AG04450 (cell line): ENCODE data around the gene RIGI. TPM values are rescaled to one million over a fixed set of nuclear protein-coding genes. Genes with fewer than 3 reads are reported as not detected.

Experiments used
- CTCF ChIA-PET: fragments of 300-600, 350-600 bp; formaldehyde crosslinking; extraction: SDS; loops from one replicate; lab custom pipeline; 2022; ENCODE audit warnings: antibody characterized with exemption, inconsistent platforms; lab: Charles Lee
- POLR2A ChIA-PET: fragments of 350-600 bp; formaldehyde crosslinking; extraction: SDS; loops from one replicate; lab custom pipeline; 2021; ENCODE audit warnings: antibody characterized with exemption, inconsistent platforms; lab: Yijun Ruan, JAX
- DNase-seq: peaks from one replicate; pipeline ENCODE4 v3.0.0-alpha.2; 2011; ENCODE audit warnings: low read depth, low spot score
- H3K27ac ChIP-seq: one replicate; pipeline ENCODE4 v1.5.1; 2012; ENCODE audit warnings: low read depth, low read length, control low read depth
- H3K27me3 ChIP-seq: one replicate; pipeline ENCODE4 v1.6.0; 2012; ENCODE audit warnings: low read length; ENCODE audit not compliant: control insufficient read depth, insufficient read depth
- H3K4me3 ChIP-seq: 2 replicates; pipeline ENCODE4 v1.5.1; 2011; ENCODE audit warnings: mild to moderate bottlenecking, low read depth, low read length, control low read depth
- H3K9me3 ChIP-seq: 2 replicates; pipeline ENCODE4 v1.5.1; 2012; ENCODE audit warnings: low read length; ENCODE audit not compliant: control insufficient read depth, insufficient read depth
- polyA plus RNA-seq: library from polyadenylated mRNA; depleted of rRNA; stranded (reverse); fragments of >200 nt; gene quantifications from 2 replicates; pipeline ENCODE4 v1.2.3, GENCODE V29; 2011
- TF ChIP-seq, protein P1 (sequence below): IDR thresholded peaks from 2 replicates; pipeline ENCODE4 v1.5.1; 2011; ENCODE audit warnings: low read depth, low read length, control low read depth, inconsistent platforms

The RIGI gene
- polyA plus RNA-seq, 1 experiment, result 11.1 TPM

- no peak overlapping the region for H3K4me3 ChIP-seq
- TF ChIP-seq, protein P1, sequence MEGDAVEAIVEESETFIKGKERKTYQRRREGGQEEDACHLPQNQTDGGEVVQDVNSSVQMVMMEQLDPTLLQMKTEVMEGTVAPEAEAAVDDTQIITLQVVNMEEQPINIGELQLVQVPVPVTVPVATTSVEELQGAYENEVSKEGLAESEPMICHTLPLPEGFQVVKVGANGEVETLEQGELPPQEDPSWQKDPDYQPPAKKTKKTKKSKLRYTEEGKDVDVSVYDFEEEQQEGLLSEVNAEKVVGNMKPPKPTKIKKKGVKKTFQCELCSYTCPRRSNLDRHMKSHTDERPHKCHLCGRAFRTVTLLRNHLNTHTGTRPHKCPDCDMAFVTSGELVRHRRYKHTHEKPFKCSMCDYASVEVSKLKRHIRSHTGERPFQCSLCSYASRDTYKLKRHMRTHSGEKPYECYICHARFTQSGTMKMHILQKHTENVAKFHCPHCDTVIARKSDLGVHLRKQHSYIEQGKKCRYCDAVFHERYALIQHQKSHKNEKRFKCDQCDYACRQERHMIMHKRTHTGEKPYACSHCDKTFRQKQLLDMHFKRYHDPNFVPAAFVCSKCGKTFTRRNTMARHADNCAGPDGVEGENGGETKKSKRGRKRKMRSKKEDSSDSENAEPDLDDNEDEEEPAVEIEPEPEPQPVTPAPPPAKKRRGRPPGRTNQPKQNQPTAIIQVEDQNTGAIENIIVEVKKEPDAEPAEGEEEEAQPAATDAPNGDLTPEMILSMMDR, result no peak
- peaks cover 4% of the 10 kb centered on the region; the same call in 1 of the 2 replicates for H3K9me3 ChIP-seq
- DNase-seq, result no peak
- POLR2A ChIA-PET, result no interaction called here
- CTCF ChIA-PET, result interaction anchor here (1.4 kb wide), 1 partner anchor 57 kb away, joined by 3 read pairs; no protein-coding TSS in a partner anchor
- H3K27me3 ChIP-seq, result no peaks in the 10 kb centered on the region
- no peak overlapping the region for H3K27ac ChIP-seq
Observed at GRCh38 chr9:32523910-32524309, 2.1 kb downstream of the RIGI start.

DNA sequence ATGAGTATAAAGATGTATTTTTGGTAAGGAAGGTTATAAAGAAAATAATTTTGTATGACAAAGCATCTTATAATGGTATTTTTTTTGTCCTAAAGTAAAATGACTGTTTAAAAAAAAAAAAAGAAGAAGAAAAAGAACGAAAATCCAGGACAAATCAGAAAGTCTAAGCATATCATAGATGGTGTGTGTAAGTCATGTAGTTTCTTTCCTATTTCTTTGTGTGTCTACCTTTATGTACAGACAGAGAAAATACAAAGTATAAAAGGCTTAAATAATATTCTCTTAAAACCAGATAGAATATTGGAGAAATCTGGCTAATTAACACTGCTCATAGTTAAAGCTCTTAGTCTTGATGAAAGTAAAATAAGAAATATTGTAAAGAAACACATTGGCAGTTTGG is 7.7 kb downstream of the RIGI start:
- peaks cover 4% of the 10 kb centered on the region for H3K9me3 ChIP-seq
- ChIA-PET POLR2A (no interaction called here), CTCF (no interaction called here)
- no peak overlapping the region for H3K4me3 ChIP-seq
- no peak for DNase-seq
- TF ChIP-seq, protein P1, result no peak
- no peak overlapping the region for H3K27ac ChIP-seq
- H3K27me3 ChIP-seq, result no peaks in the 10 kb centered on the region

GRCh38 chr9:32516241-32516640 is 9.8 kb downstream of the RIGI start:
- Histone ChIP-seq H3K9me3 (peaks cover 4% of the 10 kb centered on the region), H3K4me3 (no peak overlapping the region), H3K27me3 (no peaks in the 10 kb centered on the region), H3K27ac (no peak overlapping the region)
- ChIA-PET POLR2A (no interaction called here), CTCF (no interaction called here)
- no peak for DNase-seq
- TF ChIP-seq, protein P1, result no peak

GRCh38 chr9:32508728-32509127 is 17.3 kb downstream of the RIGI start:
- no peak overlapping the region for H3K27ac ChIP-seq
- ChIA-PET CTCF (interaction anchor here (0.5 to 1.2 kb wide), 2 partner anchors 24 to 130 kb away, joined by 3 to 4 read pairs; no protein-coding TSS in a partner anchor), POLR2A (no interaction called here)
- TF ChIP-seq, protein P1, result no peak
- no peaks in the 10 kb centered on the region for H3K9me3 ChIP-seq
- no peak for DNase-seq
- no peaks in the 10 kb centered on the region for H3K27me3 ChIP-seq
- H3K4me3 ChIP-seq, result no peak overlapping the region

DNA sequence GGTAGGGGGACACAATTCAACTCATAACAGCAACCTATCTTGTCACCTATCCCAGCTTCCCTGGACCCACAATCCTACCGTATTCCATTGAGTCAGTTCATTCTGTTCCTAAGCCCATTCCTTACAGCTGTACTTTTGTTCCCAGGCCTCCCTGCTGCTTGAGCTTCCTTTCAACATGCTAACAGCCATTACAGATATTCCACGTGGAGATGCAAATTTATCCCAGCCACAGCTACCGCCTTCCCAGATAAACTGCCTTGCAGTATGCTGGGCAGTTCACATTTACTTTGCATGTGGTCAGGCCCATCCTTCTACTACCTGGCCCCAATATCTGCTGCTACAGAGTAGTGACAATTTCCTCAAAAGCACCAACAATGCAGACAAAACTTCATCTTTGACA is 23.0 kb downstream of the RIGI start:
- Histone ChIP-seq H3K9me3 (peaks cover 5% of the 10 kb centered on the region; the same call in 1 of the 2 replicates), H3K27ac (no peak overlapping the region), H3K27me3 (no peaks in the 10 kb centered on the region), H3K4me3 (no peak overlapping the region)
- ChIA-PET POLR2A (no interaction called here), CTCF (interaction anchor here (0.7 kb wide), 1 partner anchor 77 kb away, joined by 3 read pairs; no protein-coding TSS in a partner anchor)
- DNase-seq, result no peak
- TF ChIP-seq, protein P1, result no peak
